ENCODE results near the gene PRR15L. TPM values are rescaled to one million over a fixed set of nuclear protein-coding genes. Genes with fewer than 3 reads are reported as not detected.

The PRR15L gene
- total and polyA plus RNA-seq, 2 donors (not counting 1 experiment from before 2014, with no cell fraction given): not detected

DNA sequence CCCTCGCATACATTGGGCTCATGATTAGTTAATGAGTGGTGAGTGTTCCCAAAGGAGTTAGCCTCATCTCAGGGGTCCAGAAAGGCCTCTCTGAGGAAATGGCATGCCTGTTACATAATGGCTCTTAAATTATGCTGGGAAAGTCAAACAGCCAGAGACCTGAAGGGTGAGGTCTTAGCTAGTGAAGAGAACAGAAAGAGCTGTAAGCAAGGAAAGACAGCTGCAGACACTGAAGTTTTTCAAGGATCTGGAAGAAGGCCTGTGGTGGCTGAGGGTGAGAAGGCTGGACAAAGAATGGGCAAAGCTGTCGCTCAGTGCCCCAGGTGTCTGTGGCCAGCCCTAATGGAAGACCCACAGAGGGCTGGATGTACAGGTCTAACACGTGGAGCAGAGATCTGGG, 51.2 kb downstream of the PRR15L start:
- Histone ChIP-seq H3K79me2 (ENCODE audit: control insufficient read depth, insufficient read depth, low read length) (peaks cover 2% of the 10 kb centered on the region), H3K9ac (ENCODE audit: insufficient read depth, low read length) (no peak overlapping the region), H3K27ac (ENCODE audit: insufficient read depth, low read length) (no peak overlapping the region), H3K4me3 (replicated peaks in 1 of 4; ENCODE audit: control extremely low read depth in 1 of 4, insufficient read depth in 1 of 4, low read depth in 3 of 4, low read length in 4 of 4) (no peak overlapping the region), H3K36me3 (ENCODE audit: control insufficient read depth, insufficient read depth, low read length) (no peaks in the 10 kb centered on the region), H3K4me2 (ENCODE audit: extremely low read depth, insufficient read depth, low read length) (no peak overlapping the region), H3K4me1 (ENCODE audit: control insufficient read depth, extremely low read depth, insufficient read depth, low read length) (peaks cover 6% of the 10 kb centered on the region), H2AFZ (ENCODE audit: low read length) (no peak overlapping the region), H3K9me3 (ENCODE audit: control insufficient read depth, insufficient read depth, low read depth, low read length) (no peaks in the 10 kb centered on the region), H4K20me1 (ENCODE audit: control insufficient read depth, extremely low read depth, insufficient read depth, low read length) (no peaks in the 10 kb centered on the region), H3K27me3 (ENCODE audit: control insufficient read depth, insufficient read depth, low read length) (no peaks in the 10 kb centered on the region)
- no peak for DNase-seq (ENCODE audit: low read depth in 2 of 2)
- TF ChIP-seq EZH2 (IDR thresholded peaks at IDR 0.05; ENCODE audit: low read length, missing control alignments) (no peak), CTCF (conservative IDR thresholded peaks at IDR 0.05 in 1 of 2, IDR thresholded peaks at IDR 0.05 in 1 of 2; ENCODE audit: low read depth in 1 of 2, low read length in 2 of 2) (no peak)

- Histone ChIP-seq H3K79me2 (ENCODE audit: control insufficient read depth, insufficient read depth, low read length) (peaks cover 2% of the 10 kb centered on the region), H2AFZ (ENCODE audit: low read length) (no peak overlapping the region), H4K20me1 (ENCODE audit: control insufficient read depth, extremely low read depth, insufficient read depth, low read length) (no peaks in the 10 kb centered on the region), H3K4me3 (replicated peaks in 1 of 4; ENCODE audit: control extremely low read depth in 1 of 4, insufficient read depth in 1 of 4, low read depth in 3 of 4, low read length in 4 of 4) (peak overlapping the region in 1 of 4 experiments; percentile 22), H3K36me3 (ENCODE audit: control insufficient read depth, insufficient read depth, low read length) (peaks cover 1% of the 10 kb centered on the region), H3K27ac (ENCODE audit: insufficient read depth, low read length) (no peak overlapping the region), H3K4me2 (ENCODE audit: extremely low read depth, insufficient read depth, low read length) (no peak overlapping the region), H3K4me1 (ENCODE audit: control insufficient read depth, extremely low read depth, insufficient read depth, low read length) (peaks cover 6% of the 10 kb centered on the region), H3K9ac (ENCODE audit: insufficient read depth, low read length) (no peak overlapping the region), H3K9me3 (ENCODE audit: control insufficient read depth, insufficient read depth, low read depth, low read length) (no peaks in the 10 kb centered on the region), H3K27me3 (ENCODE audit: control insufficient read depth, insufficient read depth, low read length) (no peaks in the 10 kb centered on the region)
- peak; percentile 73 to 87 for DNase-seq (ENCODE audit: low read depth in 2 of 2)
- TF ChIP-seq CTCF (conservative IDR thresholded peaks at IDR 0.05 in 1 of 2, IDR thresholded peaks at IDR 0.05 in 1 of 2; ENCODE audit: low read depth in 1 of 2, low read length in 2 of 2) (no peak), EZH2 (IDR thresholded peaks at IDR 0.05; ENCODE audit: low read length, missing control alignments) (no peak)
Observed at GRCh38 chr17:47905221-47905733, 52.4 kb downstream of the PRR15L start.

- Histone ChIP-seq H3K27me3 (ENCODE audit: control insufficient read depth, insufficient read depth, low read length) (no peaks in the 10 kb centered on the region), H3K9ac (ENCODE audit: insufficient read depth, low read length) (no peak overlapping the region), H3K9me3 (ENCODE audit: control insufficient read depth, insufficient read depth, low read depth, low read length) (no peaks in the 10 kb centered on the region), H3K27ac (ENCODE audit: insufficient read depth, low read length) (no peak overlapping the region), H3K4me3 (replicated peaks in 1 of 4; ENCODE audit: control extremely low read depth in 1 of 4, insufficient read depth in 1 of 4, low read depth in 3 of 4, low read length in 4 of 4) (no peak overlapping the region), H3K4me1 (ENCODE audit: control insufficient read depth, extremely low read depth, insufficient read depth, low read length) (peaks cover 6% of the 10 kb centered on the region), H4K20me1 (ENCODE audit: control insufficient read depth, extremely low read depth, insufficient read depth, low read length) (no peaks in the 10 kb centered on the region), H3K79me2 (ENCODE audit: control insufficient read depth, insufficient read depth, low read length) (peaks cover 2% of the 10 kb centered on the region), H3K4me2 (ENCODE audit: extremely low read depth, insufficient read depth, low read length) (no peak overlapping the region), H3K36me3 (ENCODE audit: control insufficient read depth, insufficient read depth, low read length) (peaks cover 1% of the 10 kb centered on the region), H2AFZ (ENCODE audit: low read length) (no peak overlapping the region)
- TF ChIP-seq CTCF (conservative IDR thresholded peaks at IDR 0.05 in 1 of 2, IDR thresholded peaks at IDR 0.05 in 1 of 2; ENCODE audit: low read depth in 1 of 2, low read length in 2 of 2) (no peak), EZH2 (IDR thresholded peaks at IDR 0.05; ENCODE audit: low read length, missing control alignments) (no peak)
- no peak for DNase-seq (ENCODE audit: low read depth in 2 of 2)
Observed at GRCh38 chr17:47902039-47902744, 55.5 kb downstream of the PRR15L start.

Other genes with a start within 250 kb of the PRR15L start
- not detected in 2 replicates for gene TBX21, start 224.6 kb downstream of the PRR15L start, total RNA-seq
- gene TBX21, start 224.6 kb downstream of the PRR15L start, polyA plus RNA-seq: not detected in 2 replicates
- 5.4 and 7.1 TPM in 2 replicates for gene OSBPL7, start 136.1 kb downstream of the PRR15L start, total RNA-seq
- 2.1 and 2.2 TPM in 2 replicates for gene OSBPL7, start 136.1 kb downstream of the PRR15L start, polyA plus RNA-seq
- 26.5 and 31.0 TPM in 2 replicates for gene MRPL10, start 126.3 kb downstream of the PRR15L start, total RNA-seq
- 44.7 and 53.1 TPM in 2 replicates for gene MRPL10, start 126.3 kb downstream of the PRR15L start, polyA plus RNA-seq
- under 0.01 TPM in 2 replicates for gene LRRC46, start 126.2 kb downstream of the PRR15L start, total RNA-seq
- 0.19 and 0.93 TPM in 2 replicates for gene LRRC46, start 126.2 kb downstream of the PRR15L start, polyA plus RNA-seq
- gene SCRN2, start 116.6 kb downstream of the PRR15L start, total RNA-seq: 22.3 and 40.8 TPM in 2 replicates
- gene SCRN2, start 116.6 kb downstream of the PRR15L start, polyA plus RNA-seq: 10.2 and 10.6 TPM in 2 replicates
- gene SP6, start 106.7 kb downstream of the PRR15L start, total RNA-seq: under 0.01 TPM in 1 of 2 replicates, not detected in the other
- gene SP6, start 106.7 kb downstream of the PRR15L start, polyA plus RNA-seq: 0.07 and 0.11 TPM in 2 replicates
- 0.26 and 1.5 TPM in 2 replicates for gene SP2, start 61.6 kb downstream of the PRR15L start, total RNA-seq
- gene SP2, start 61.6 kb downstream of the PRR15L start, polyA plus RNA-seq: 2.6 and 5.3 TPM in 2 replicates
- gene PNPO, start 16.3 kb downstream of the PRR15L start, total RNA-seq: 16.2 and 26.6 TPM in 2 replicates
- 25.7 and 38.6 TPM in 2 replicates for gene PNPO, start 16.3 kb downstream of the PRR15L start, polyA plus RNA-seq
- 72.2 and 118 TPM in 2 replicates for gene CDK5RAP3, start 13.2 kb upstream of the PRR15L start, total RNA-seq
- 57.1 and 58.1 TPM in 2 replicates for gene CDK5RAP3, start 13.2 kb upstream of the PRR15L start, polyA plus RNA-seq
- 49.8 and 63.1 TPM in 2 replicates for gene COPZ2, start 79.9 kb upstream of the PRR15L start, total RNA-seq
- gene COPZ2, start 79.9 kb upstream of the PRR15L start, polyA plus RNA-seq: 97.9 and 104 TPM in 2 replicates
- 90.4 and 162 TPM in 2 replicates for gene NFE2L1, start 90.5 kb upstream of the PRR15L start, total RNA-seq
- 170 and 200 TPM in 2 replicates for gene NFE2L1, start 90.5 kb upstream of the PRR15L start, polyA plus RNA-seq
- gene CBX1, start 143.6 kb upstream of the PRR15L start, total RNA-seq: 44.9 and 50.4 TPM in 2 replicates
- gene CBX1, start 143.6 kb upstream of the PRR15L start, polyA plus RNA-seq: 64.8 and 68.1 TPM in 2 replicates
- 9.0 and 12.6 TPM in 2 replicates for gene SNX11, start 149.9 kb upstream of the PRR15L start, total RNA-seq
- gene SNX11, start 149.9 kb upstream of the PRR15L start, polyA plus RNA-seq: 13.2 and 17.7 TPM in 2 replicates